ENCODE results near the gene PLA2G6. TPM values are rescaled to one million over a fixed set of nuclear protein-coding genes. Genes with fewer than 3 reads are reported as not detected.
A peak's percentile ranks its signal among the peaks of the same experiment; 100 is the strongest.

PLA2G6 gene
- total and polyA plus RNA-seq, 2 of the 13 experiments (the other 11 are each of a cell fraction or from before 2014, with no cell fraction given): 4.8 to 11.5 TPM

GRCh38 chr22:38177926-38178604 is 3.6 kb downstream of the PLA2G6 start (continued):
- peak; percentile 70; the same call in 1 of the 2 replicates for TF ChIP-seq ZBTB20 (CRISPR knock-in tag; IDR thresholded peaks at IDR 0.05; ENCODE audit: borderline replicate concordance, low read depth)
- TF ChIP-seq FLYWCH1 (CRISPR knock-in tag; IDR thresholded peaks at IDR 0.05): no peak
- no peak for TF ChIP-seq STAG1 (CRISPR knock-in tag; IDR thresholded peaks at IDR 0.05)
- no peak for TF ChIP-seq MAFK (conservative IDR thresholded peaks at IDR 0.05 in 1 of 2, IDR thresholded peaks at IDR 0.05 in 1 of 2; ENCODE audit: low read length in 2 of 2)
- TF ChIP-seq STAT5B (CRISPR knock-in tag; IDR thresholded peaks at IDR 0.05): no peak
- TF ChIP-seq ZNF230 (CRISPR knock-in tag; IDR thresholded peaks at IDR 0.05): no peak
- TF ChIP-seq MTF1 (CRISPR knock-in tag; IDR thresholded peaks at IDR 0.05): no peak
- no peak for TF ChIP-seq BRF2 (CRISPR knock-in tag; IDR thresholded peaks at IDR 0.05)
- no peak for TF ChIP-seq ZFP62 (CRISPR knock-in tag; IDR thresholded peaks at IDR 0.05)
- TF ChIP-seq ZNF841 (CRISPR knock-in tag; IDR thresholded peaks at IDR 0.05; ENCODE audit: borderline replicate concordance): no peak
- TF ChIP-seq PTBP1 (IDR thresholded peaks at IDR 0.05; ENCODE audit: low read depth, low read length, poor library complexity, severe bottlenecking): no peak
- TF ChIP-seq ZBTB3 (CRISPR knock-in tag; IDR thresholded peaks at IDR 0.05; ENCODE audit: borderline replicate concordance, low read depth): no peak
- TF ChIP-seq CBX5 (CRISPR knock-in tag; IDR thresholded peaks at IDR 0.05; ENCODE audit: borderline replicate concordance): peak; percentile 13; the same call in 1 of the 2 replicates
- TF ChIP-seq ZBTB44 (CRISPR knock-in tag; IDR thresholded peaks at IDR 0.05): no peak
- TF ChIP-seq ZSCAN31 (CRISPR knock-in tag; IDR thresholded peaks at IDR 0.05; ENCODE audit: low read depth): no peak
- peak; percentile 34; the same call in 1 of the 2 replicates for TF ChIP-seq ZNF501 (CRISPR knock-in tag; IDR thresholded peaks at IDR 0.05)
- TF ChIP-seq RFXAP (CRISPR knock-in tag; IDR thresholded peaks at IDR 0.05; ENCODE audit: borderline replicate concordance): no peak
- TF ChIP-seq TRAFD1 (CRISPR knock-in tag; IDR thresholded peaks at IDR 0.05; ENCODE audit: borderline replicate concordance): no peak
- TF ChIP-seq SRY (CRISPR knock-in tag; IDR thresholded peaks at IDR 0.05): no peak
- TF ChIP-seq PHF21A (CRISPR knock-in tag; IDR thresholded peaks at IDR 0.05): peak; percentile 6
- no peak for TF ChIP-seq HNRNPL (IDR thresholded peaks at IDR 0.05; ENCODE audit: low read depth, low read length)
- no peak; the same call in 1 of the 2 replicates for TF ChIP-seq ZFX (CRISPR knock-in tag; IDR thresholded peaks at IDR 0.05; ENCODE audit: low read depth)
- no peak for TF ChIP-seq ZNF597 (CRISPR knock-in tag; IDR thresholded peaks at IDR 0.05)
- peak; percentile 33 for TF ChIP-seq CBX1 (IDR thresholded peaks at IDR 0.05; ENCODE audit: low read depth)
- TF ChIP-seq ZFP41 (CRISPR knock-in tag; IDR thresholded peaks at IDR 0.05; ENCODE audit: borderline replicate concordance): no peak
